Activated naive CD4-positive, alpha-beta T cell treated with anti-CD3 and anti-CD28 coated beads for 36 hours (primary cell): ENCODE measurements around the gene URGCP. TPM values are rescaled to one million over a fixed set of nuclear protein-coding genes. Genes with fewer than 3 reads are reported as not detected.
"Not testable (repeated sequence)": the region's sequence is repeated elsewhere in the genome, so short reads cannot be mapped to it uniquely, and the experiment has no call there.

Experiments
- CTCF ChIA-PET: fragments of 350-600 bp; sonication (Branson Sonifier 250); formaldehyde crosslinking; loops from one replicate; lab custom pipeline; 2021; ENCODE audit warnings: antibody characterized with exemption; lab: Charles Lee
- DNase-seq: peaks from one replicate; pipeline ENCODE4 v3.0.0-alpha.2; 2020
- H3K27ac Mint-ChIP-seq: one replicate; pipeline ENCODE4 v1.8.0; 2021; ENCODE audit warnings: mild to moderate bottlenecking, mixed read lengths
- H3K27me3 Mint-ChIP-seq: one replicate; pipeline ENCODE4 v1.8.0; 2021; ENCODE audit warnings: low read depth, mixed read lengths
- H3K36me3 Mint-ChIP-seq: one replicate; pipeline ENCODE4 v1.8.0; 2021; ENCODE audit warnings: low read depth, mixed read lengths
- H3K4me1 Mint-ChIP-seq: one replicate; pipeline ENCODE4 v1.8.0; 2021; ENCODE audit warnings: low read depth, mixed read lengths
- H3K4me3 Mint-ChIP-seq: one replicate; pipeline ENCODE4 v1.8.0; 2021; ENCODE audit warnings: mild to moderate bottlenecking, moderate library complexity, mixed read lengths
- H3K9me3 Mint-ChIP-seq: one replicate; pipeline ENCODE4 v1.8.0; 2021; ENCODE audit warnings: mixed read lengths
- intact Hi-C: fragments of 100-400 bp; cut with micrococcal nuclease; formaldehyde crosslinking; loops from one replicate; pipeline ENCODE4 v1.15.1; 2023
- total RNA-seq, 2 experiments: library from RNA; stranded (reverse); gene quantifications; one replicate each; pipeline ENCODE4 v1.2.3, GENCODE V29; 2021

Gene URGCP
- total RNA-seq, 2 experiments from 2014 or later: 21.5 to 23.9 TPM

DNA sequence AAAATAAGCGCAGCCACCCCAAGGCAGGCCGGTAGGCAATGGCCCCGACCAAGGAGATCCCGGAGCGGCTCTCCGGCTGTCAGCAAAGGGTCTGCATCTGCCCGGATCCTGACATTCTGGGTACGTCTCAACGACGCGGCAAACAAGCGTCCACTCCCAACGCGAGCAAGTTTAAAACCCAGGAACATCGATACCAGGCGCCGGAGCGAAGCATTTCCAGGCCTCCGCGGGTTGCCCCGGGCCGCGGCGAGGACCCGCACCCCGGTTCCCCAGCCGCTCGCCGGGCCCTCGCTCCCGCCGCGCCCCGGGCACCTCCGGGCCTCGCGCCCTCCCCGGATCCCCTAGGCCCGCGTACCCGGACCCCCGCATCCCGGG lies 453 bp downstream of the URGCP start:
- Mint-ChIP-seq H3K4me3 (peak overlapping the region; percentile 92), H3K27me3 (no peaks in the 10 kb centered on the region), H3K36me3 (peaks cover 5% of the 10 kb centered on the region), H3K27ac (peak overlapping the region; percentile 91), H3K9me3 (no peaks in the 10 kb centered on the region), H3K4me1 (peaks cover 35% of the 10 kb centered on the region)
- CTCF ChIA-PET: no interaction called here
- intact Hi-C loops: loop anchor here (1.0 kb wide), 2 partner anchors 20 to 37 kb away; partner anchors contain the start of genes MRPS24 and UBE2D4
- peak; percentile 40 for DNase-seq

DNA sequence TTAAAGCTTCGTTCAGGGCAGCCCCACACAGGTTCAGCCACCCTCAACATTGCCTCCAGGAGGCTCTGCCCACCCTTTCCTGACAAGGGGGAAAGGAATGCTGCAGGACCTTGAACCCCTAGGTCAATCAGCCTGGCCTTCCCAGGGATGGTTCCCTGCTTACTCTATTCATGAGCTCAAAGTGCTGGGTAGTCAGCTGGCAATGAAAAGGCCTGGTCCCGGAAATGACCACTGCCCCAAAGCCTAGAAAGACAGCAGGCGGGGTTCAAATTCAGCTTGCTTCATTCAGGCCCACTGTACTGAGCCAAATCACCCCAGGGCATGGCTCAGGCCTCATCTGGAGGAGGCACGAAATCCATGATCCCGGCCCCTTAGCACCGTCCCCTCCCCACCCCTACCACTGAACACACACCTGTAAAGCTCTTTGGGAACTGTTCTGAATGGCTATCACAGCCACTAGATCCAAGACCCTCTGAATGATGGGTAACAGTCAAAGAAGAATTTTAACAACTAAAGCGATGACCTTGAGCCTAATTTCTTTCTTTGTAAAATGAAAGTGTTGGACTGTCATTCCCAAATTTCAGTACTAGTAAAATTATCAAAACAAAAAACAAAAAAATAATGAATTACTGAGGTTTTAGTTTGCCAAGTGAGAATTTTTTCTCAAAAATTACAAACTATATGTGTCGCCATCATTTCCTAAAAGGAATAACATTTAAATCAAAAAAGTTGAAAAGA lies 1.0 kb downstream of the URGCP start:
- intact Hi-C loops: no loop called here
- peak overlapping the region; percentile 91 for H3K27ac Mint-ChIP-seq
- peak overlapping the region; percentile 92 for H3K4me3 Mint-ChIP-seq
- H3K9me3 Mint-ChIP-seq: no peaks in the 10 kb centered on the region
- peaks cover 35% of the 10 kb centered on the region for H3K4me1 Mint-ChIP-seq
- CTCF ChIA-PET: no interaction called here
- peaks cover 5% of the 10 kb centered on the region for H3K36me3 Mint-ChIP-seq
- no peaks in the 10 kb centered on the region for H3K27me3 Mint-ChIP-seq
- no peak for DNase-seq

DNA sequence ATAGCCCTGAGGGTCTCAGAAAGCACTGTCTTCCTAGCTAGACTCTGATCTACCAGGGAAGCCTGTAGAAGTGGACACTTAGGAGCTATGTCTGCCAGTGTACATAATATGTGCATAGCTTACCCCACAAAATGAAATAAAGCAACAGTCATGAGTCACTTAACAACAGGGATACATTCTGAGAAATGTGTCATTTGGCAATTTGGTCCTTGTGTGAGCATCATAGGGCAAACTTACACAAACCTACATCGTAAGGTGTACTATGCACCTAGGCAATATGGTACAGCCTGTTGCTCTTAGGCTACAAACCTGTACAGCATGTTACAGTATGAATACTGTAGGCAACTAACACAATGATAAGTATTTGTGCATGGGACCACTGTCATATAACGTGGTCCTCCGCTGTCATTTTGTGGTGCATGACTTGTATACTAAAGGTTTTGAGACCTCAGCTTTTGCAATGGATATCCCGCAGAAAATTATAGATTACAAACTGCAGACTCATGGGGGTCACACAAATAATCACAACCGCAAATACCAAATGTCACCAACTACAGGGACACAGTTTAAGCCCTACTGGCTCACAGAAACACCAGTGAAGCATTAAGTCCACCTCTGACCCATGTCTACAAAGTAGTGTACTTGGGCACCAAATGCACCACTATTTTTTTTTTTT lies 1.7 kb downstream of the URGCP start:
- no peaks in the 10 kb centered on the region for H3K27me3 Mint-ChIP-seq

DNA sequence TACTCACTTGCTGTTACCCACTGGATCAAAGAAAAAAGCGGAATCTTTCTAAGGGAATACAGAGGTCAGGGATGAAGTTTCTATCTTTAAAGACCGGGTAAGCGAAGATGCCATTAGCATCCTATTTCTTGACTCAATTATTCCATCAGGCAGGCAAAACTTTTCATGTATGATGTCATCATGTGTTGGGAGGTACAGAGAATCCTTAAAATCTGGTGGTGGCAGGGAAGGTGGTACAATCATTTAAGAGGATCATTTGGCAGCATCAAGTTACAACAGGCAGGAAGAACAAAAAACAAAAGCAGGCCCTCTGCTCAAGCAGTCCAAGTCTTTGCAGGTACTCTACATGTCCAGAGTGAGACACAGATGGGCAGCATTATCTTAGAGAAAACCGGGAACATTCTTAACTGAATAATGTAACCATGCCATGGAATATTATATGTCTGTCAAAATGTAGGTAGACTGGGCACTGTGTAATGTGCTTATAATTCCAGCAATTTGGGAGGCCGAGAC lies 3.8 kb downstream of the URGCP start:
- no peak for DNase-seq
- Mint-ChIP-seq H3K36me3 (peaks cover 5% of the 10 kb centered on the region), H3K4me1 (peaks cover 35% of the 10 kb centered on the region), H3K27ac (no peak overlapping the region), H3K9me3 (no peaks in the 10 kb centered on the region), H3K4me3 (no peak overlapping the region), H3K27me3 (no peaks in the 10 kb centered on the region)
- intact Hi-C loops: no loop called here
- CTCF ChIA-PET: no interaction called here

More for the DNA sequence above, 1.7 kb downstream of the URGCP start:
- intact Hi-C loops: no loop called here
- no peaks in the 10 kb centered on the region for H3K9me3 Mint-ChIP-seq
- no peak for DNase-seq
- peaks cover 35% of the 10 kb centered on the region for H3K4me1 Mint-ChIP-seq
- H3K27ac Mint-ChIP-seq: no peak overlapping the region
- CTCF ChIA-PET: interaction anchor here (0.9 kb wide), 1 partner anchor 11 kb away, joined by 3 read pairs; no protein-coding TSS in a partner anchor
- H3K36me3 Mint-ChIP-seq: peaks cover 5% of the 10 kb centered on the region
- H3K4me3 Mint-ChIP-seq: peak overlapping the region; percentile 92

DNA sequence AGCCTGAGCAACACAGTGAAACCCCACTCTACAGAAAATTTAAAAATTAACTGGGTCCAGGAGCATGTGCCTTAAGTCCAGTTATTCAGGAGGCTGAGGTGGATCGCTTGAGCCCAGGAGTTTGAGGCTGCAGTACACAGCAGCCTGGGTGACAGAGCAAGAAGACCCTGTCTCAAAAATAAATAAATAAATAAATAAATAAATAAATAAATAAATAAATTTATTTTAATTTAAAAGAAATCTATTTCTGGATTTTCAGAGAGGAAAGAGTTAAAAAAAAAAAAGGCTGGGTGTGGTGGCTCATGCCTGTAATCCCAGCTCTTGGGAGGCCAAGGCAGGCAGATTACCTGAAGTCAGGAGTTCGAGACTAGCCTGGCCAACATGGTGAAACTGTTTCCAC lies 7.8 kb downstream of the URGCP start:
- H3K36me3 Mint-ChIP-seq, H3K27ac Mint-ChIP-seq, H3K27me3 Mint-ChIP-seq, H3K4me3 Mint-ChIP-seq, CTCF ChIA-PET, intact Hi-C loops, DNase-seq, H3K9me3 Mint-ChIP-seq: not testable (repeated sequence)
- H3K4me1 Mint-ChIP-seq: peaks cover 17% of the 10 kb centered on the region

DNA sequence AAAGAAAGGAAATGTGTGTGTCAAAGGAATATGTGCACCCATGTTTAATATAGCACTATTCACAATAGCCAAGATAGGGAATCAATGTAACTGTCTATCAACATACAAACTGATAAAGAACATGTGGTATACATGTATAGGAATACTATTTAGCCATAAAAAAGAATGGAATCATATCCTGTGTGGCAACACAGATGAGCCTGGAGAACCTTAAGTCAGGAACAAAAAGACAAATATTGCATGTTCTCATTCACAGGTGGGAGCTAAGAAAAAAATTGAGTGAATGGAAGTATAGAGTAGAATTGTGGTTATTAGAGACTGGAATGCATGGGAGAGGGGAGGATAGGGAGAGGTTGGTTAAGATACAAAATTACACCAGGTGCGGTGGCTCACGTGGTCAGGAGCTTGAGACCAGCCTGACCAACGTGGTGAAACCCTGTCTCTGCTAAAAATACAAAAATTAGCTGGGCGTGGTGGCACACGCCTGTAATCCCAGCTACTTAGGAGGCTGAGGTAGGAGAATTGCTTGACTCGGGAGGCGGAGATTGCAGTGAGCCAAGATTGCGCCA lies 10.5 kb downstream of the URGCP start:
- Mint-ChIP-seq H3K27ac (no peak overlapping the region), H3K27me3 (no peaks in the 10 kb centered on the region), H3K4me3 (no peak overlapping the region), H3K4me1 (peaks cover 20% of the 10 kb centered on the region), H3K9me3 (no peaks in the 10 kb centered on the region), H3K36me3 (peaks cover 4% of the 10 kb centered on the region)
- intact Hi-C loops: no loop called here
- CTCF ChIA-PET: no interaction called here
- DNase-seq: no peak

DNA sequence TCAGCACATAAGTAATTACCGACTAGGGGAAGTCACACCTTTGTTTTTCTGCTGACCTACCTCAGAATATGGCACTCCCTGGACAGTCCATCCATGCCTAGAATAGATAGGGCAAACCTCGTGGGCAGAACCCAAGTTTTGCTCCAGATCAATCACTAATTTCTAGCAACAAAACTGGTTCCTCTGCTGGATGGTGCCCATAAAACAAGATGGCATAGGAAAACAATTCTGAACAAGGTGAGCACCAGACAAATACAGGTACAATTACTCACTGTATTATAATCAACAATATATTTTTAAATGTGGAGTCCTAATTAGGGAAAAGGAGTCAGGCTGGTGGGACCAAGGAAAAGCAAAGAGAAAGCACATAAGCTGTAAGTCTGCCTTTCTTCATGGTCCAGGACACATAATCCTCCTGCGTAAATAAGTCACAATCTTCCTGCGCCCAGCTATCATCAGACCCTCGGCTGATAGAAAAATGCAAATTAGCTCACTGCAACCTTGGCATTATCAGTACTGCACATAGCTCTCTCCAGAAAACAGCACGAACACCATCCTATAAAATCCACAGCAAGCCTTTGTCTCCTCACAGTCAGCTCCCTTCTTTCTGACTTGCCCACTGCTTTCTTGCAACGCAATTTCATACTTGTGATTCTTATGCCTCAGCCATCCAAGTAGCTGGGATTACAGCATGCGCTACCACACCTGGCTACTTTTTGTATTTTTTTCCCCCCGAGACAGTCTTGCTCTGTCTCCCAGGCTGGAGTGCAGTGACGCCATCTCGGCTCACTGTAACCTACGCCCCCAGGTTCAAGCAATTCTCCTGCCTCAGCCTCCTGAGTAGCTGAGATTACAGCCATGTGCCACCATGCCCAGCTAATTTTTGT lies 15.1 kb downstream of the URGCP start:
- peaks cover 42% of the 10 kb centered on the region for H3K4me1 Mint-ChIP-seq
- H3K27me3 Mint-ChIP-seq: no peaks in the 10 kb centered on the region
- H3K36me3 Mint-ChIP-seq: peaks cover 4% of the 10 kb centered on the region
- intact Hi-C loops: no loop called here
- H3K4me3 Mint-ChIP-seq: no peak overlapping the region
- H3K9me3 Mint-ChIP-seq: no peaks in the 10 kb centered on the region
- CTCF ChIA-PET: interaction anchor here (0.6 kb wide), 2 partner anchors 32 to 320 kb away, joined by 3 to 5 read pairs; no protein-coding TSS in a partner anchor
- DNase-seq: no peak
- no peak overlapping the region for H3K27ac Mint-ChIP-seq

DNA sequence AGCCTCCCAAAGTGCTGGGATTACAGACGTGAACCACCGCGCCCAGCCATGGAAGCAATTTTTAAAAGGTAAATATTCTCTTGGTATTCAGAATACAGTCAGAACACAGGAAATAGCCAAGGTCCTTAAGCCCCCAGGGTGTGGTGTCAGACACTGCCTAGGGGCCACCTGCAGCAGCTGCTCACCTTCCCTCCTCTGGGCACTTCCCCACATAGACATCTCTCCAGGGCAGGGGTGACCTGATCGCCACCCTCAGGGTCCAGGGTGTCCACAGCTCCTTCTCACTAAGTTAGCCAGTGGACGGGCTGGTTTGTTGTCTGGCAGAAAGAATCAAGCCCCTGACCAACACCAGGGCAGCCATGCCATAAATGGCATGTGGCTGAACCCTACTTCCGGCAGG lies 15.9 kb downstream of the URGCP start:
- DNase-seq: no peak
- Mint-ChIP-seq H3K9me3 (no peaks in the 10 kb centered on the region), H3K27ac (no peak overlapping the region), H3K36me3 (peaks cover 2% of the 10 kb centered on the region), H3K27me3 (no peaks in the 10 kb centered on the region), H3K4me3 (no peak overlapping the region), H3K4me1 (peaks cover 42% of the 10 kb centered on the region)
- intact Hi-C loops: no loop called here
- CTCF ChIA-PET: no interaction called here

DNA sequence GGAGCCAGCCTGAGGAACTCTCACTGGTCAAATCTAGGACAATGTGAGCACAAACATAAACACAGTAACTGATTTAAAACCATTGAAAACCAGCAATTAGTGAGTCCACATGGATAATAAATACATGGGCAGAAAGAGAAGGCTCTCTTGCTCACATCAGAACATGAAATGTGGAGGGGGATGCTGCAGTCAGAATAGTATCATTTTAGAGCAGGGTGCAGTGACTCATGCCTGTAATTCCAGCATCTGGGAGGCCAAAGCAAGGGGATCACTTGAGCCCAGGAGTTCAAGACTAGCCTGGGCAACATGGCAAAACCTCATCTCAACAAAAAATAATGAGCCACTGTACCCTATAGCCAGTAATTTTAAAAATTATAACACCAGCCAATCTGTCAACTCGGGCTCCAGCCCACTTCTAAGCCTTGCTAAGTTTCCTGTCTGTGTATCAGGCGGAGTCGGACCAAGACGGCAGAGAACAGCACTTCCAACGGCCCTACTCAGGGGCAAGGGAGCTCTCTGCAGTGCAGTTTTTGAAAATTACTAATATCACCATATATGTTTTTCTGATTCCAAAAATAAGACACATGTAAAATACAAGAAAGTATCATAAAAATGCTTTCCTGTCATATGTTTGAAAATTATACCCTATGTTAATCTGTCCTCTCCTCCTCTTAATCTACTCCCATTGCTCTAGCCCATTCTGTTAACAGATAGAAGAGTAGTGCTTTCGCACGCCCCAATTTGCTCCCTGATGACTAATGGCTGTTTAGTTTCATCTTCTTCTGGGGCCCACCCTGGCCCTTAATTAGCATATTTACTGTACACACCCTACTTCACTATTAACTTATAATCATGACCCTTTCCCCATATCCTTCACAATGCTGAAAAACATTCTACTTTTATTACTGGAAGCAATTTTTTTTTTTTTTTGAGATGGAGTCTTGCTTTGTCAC lies 17.1 kb downstream of the URGCP start:
- Mint-ChIP-seq H3K27ac (no peak overlapping the region), H3K4me1 (peaks cover 42% of the 10 kb centered on the region), H3K27me3 (no peaks in the 10 kb centered on the region), H3K4me3 (no peak overlapping the region), H3K9me3 (no peaks in the 10 kb centered on the region), H3K36me3 (peaks cover 2% of the 10 kb centered on the region)
- DNase-seq: peak; percentile 59
- intact Hi-C loops: no loop called here
- CTCF ChIA-PET: no interaction called here

DNA sequence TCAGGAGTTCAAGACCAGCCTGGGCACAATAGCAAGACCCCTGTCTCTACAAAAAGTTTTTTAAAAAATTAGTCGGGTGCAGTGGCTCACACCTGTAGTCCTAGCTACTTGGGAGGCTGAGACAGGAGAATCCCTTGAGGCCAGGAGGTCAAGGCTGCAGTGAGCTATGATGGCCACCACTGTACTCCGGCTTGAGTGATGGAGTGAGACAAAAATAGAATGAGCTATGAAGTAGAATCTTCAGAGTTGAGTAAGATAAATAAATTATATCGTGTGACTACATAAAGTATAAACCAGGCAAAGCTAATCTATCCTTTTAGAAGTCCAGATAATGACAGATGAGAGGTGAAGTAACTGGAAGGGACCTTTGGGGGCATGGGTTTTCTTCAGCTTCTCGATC lies 21.8 kb downstream of the URGCP start:
- CTCF ChIA-PET: no interaction called here
- H3K27me3 Mint-ChIP-seq: no peaks in the 10 kb centered on the region
- peaks cover 22% of the 10 kb centered on the region for H3K36me3 Mint-ChIP-seq
- no peaks in the 10 kb centered on the region for H3K9me3 Mint-ChIP-seq
- no peak overlapping the region for H3K4me3 Mint-ChIP-seq
- DNase-seq: no peak
- peaks cover 12% of the 10 kb centered on the region for H3K4me1 Mint-ChIP-seq
- intact Hi-C loops: no loop called here
- H3K27ac Mint-ChIP-seq: no peak overlapping the region

DNA sequence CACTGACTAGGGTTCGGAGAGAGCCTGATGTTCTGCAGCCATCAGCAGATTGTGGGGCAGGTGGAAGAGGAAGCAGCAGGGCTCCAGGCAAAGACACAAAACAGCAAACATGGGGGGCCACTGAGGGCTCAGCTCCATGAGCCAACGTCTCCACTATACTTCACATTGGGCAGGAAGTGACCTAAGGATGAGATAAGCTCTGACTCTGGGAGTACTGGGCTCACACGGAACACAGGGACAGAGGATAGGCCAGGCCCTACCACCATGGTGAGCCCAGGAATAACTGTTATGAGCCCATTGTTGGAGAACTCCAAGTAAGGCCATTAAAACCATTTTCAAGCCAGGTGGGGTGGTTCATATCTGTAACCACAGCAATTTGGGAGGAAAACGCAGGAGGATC lies 22.2 kb downstream of the URGCP start:
- DNase-seq: no peak
- intact Hi-C loops: no loop called here
- peaks cover 8% of the 10 kb centered on the region for H3K4me1 Mint-ChIP-seq
- H3K27ac Mint-ChIP-seq: peak overlapping the region; percentile 3
- no peak overlapping the region for H3K4me3 Mint-ChIP-seq
- no peaks in the 10 kb centered on the region for H3K9me3 Mint-ChIP-seq
- H3K27me3 Mint-ChIP-seq: no peaks in the 10 kb centered on the region
- CTCF ChIA-PET: no interaction called here
- H3K36me3 Mint-ChIP-seq: peaks cover 23% of the 10 kb centered on the region
